HG02759 (cell line): Measurements from ENCODE around the gene LYRM7.
"Not testable (repeated sequence)": the region's sequence is repeated elsewhere in the genome, so short reads cannot be mapped to it uniquely, and the experiment has no call there.

Source experiments
- ATAC-seq: cut with Tn5 transposase; IDR thresholded peaks from one replicate; pipeline ENCODE4 v1.9.1; 2021; ENCODE audit warnings: mild to moderate bottlenecking, moderate library complexity; ENCODE audit not compliant: unreplicated experiment

Gene LYRM7

GRCh38 chr5:131170540-131171275, at the start of gene LYRM7:
TSS of gene LYRM7 (plus strand) at chr5:131170944. CDS start at chr5:131171021, 77 bp downstream.
- peak; percentile 97 for ATAC-seq

- not testable (repeated sequence) for ATAC-seq
Measured at GRCh38 chr5:131127244-131127643, 43.5 kb upstream of the LYRM7 start.

- ATAC-seq, result no peak
Measured at GRCh38 chr5:131129306-131129705, 41.4 kb upstream of the LYRM7 start.

- ATAC-seq, result not testable (repeated sequence)
Measured at GRCh38 chr5:131133091-131133490, 37.7 kb upstream of the LYRM7 start.

- ATAC-seq, result not testable (repeated sequence)
Measured at GRCh38 chr5:131138406-131138805, 32.3 kb upstream of the LYRM7 start.

- no peak for ATAC-seq
Measured at GRCh38 chr5:131139321-131139720, 31.4 kb upstream of the LYRM7 start.

GRCh38 chr5:131142970-131143617, 27.6 kb upstream of the LYRM7 start:
- no peak for ATAC-seq

GRCh38 chr5:131147258-131147657, 23.5 kb upstream of the LYRM7 start:
- ATAC-seq, result no peak

- ATAC-seq, result no peak
Measured at GRCh38 chr5:131148835-131149234, 21.9 kb upstream of the LYRM7 start.

GRCh38 chr5:131150408-131150807, 20.3 kb upstream of the LYRM7 start:
- ATAC-seq, result no peak

GRCh38 chr5:131151216-131151615, 19.5 kb upstream of the LYRM7 start:
- no peak for ATAC-seq

- ATAC-seq, result no peak
Measured at GRCh38 chr5:131156385-131156784, 14.4 kb upstream of the LYRM7 start.

- no peak for ATAC-seq
Measured at GRCh38 chr5:131156957-131157356, 13.8 kb upstream of the LYRM7 start.

GRCh38 chr5:131160134-131160533, 10.6 kb upstream of the LYRM7 start:
- ATAC-seq, result no peak

GRCh38 chr5:131163276-131164119, 7.2 kb upstream of the LYRM7 start:
- ATAC-seq, result no peak

- ATAC-seq, result peak; percentile 71
Measured at GRCh38 chr5:131164191-131165118, 6.3 kb upstream of the LYRM7 start.

GRCh38 chr5:131165119-131165727, 5.5 kb upstream of the LYRM7 start, which contains the start of gene HINT1:
TSS of gene HINT1 (minus strand) at chr5:131165256. CDS start at chr5:131165205, 51 bp downstream.
- peak; percentile 85 for ATAC-seq

- no peak for ATAC-seq
Measured at GRCh38 chr5:131167615-131168014, 3.1 kb upstream of the LYRM7 start.

- ATAC-seq, result no peak
Measured at GRCh38 chr5:131169810-131170539, 769 bp upstream of the LYRM7 start.
